Testis (tissue), 2 donors: ENCODE measurements around the gene KRT81.

Experiments
- CTCF ChIP-seq, 3 experiments: fragments of 450-650 bp in 2 of 3; fragments of 200-600 bp in 1 of 3; sonication (generic) in 1 of 3; IDR thresholded peaks; one replicate each; pipeline ENCODE4 v1.5.1; 2016 to 2019; ENCODE audit warnings: antibody characterized with exemption in 3 of 3, mild to moderate bottlenecking in 2 of 3, moderate library complexity in 1 of 3
- POLR2A ChIP-seq: fragments of 450-650 bp; IDR thresholded peaks from one replicate; pipeline ENCODE4 v1.6.1; 2017; ENCODE audit warnings: antibody characterized with exemption, mild to moderate bottlenecking, moderate library complexity

GRCh38 chr12:52257074-52257551 is 34.2 kb downstream of the KRT81 start:
- no peak for TF ChIP-seq POLR2A
- no peak for TF ChIP-seq CTCF (IDR thresholded peaks at IDR 0.05)
